Esophagus muscularis mucosa (tissue), 3 donors: ENCODE data around the gene PTPRN2.

Source experiments
- EP300 ChIP-seq: sonication (generic); formaldehyde crosslinking; IDR thresholded peaks from one replicate; pipeline ENCODE4 v1.6.1; 2017; ENCODE audit warnings: antibody characterized with exemption
- POLR2AphosphoS5 ChIP-seq, 2 donors: sonication (generic); formaldehyde crosslinking; IDR thresholded peaks; one replicate each; pipeline ENCODE4 v1.6.1; 2017; ENCODE audit warnings: antibody characterized with exemption in 2 of 2

DNA sequence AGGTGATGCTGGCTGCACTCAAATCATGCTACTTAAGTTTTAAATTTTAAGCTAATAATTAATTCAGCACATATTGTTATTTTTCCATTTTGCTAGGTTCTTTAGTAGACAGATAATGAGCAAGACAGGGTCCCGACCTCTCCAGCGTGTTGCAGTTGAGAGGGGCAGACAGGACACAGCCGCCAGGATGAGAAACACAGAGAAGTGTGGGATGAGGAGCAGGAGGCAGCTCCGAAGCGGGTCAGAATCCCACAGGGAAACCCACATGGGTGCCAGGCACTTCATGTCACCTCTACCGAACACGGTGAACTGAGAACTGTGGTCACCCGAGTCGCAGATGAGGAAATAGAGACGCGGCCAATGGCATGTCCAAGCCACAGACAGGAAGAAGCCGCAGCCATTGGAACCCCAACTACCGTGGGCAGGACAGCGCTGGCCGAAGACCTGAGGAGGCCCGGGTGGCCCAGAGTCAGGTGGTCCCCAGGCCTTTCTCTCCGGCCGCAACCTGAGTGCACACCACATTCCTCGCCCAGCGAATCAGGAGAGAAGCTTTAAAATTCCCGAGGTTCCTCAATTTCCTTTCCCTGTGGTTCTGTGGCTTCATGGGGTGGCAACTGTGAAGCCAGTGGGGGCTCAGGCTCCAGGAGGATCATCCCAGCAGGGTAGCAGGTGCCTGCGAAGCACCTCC lies 1037.9 kb downstream of the PTPRN2 start:
- no peak for TF ChIP-seq EP300
- TF ChIP-seq POLR2AphosphoS5 (IDR thresholded peaks at IDR 0.05) = no peak
